ENCODE results near the gene CD274. TPM values are rescaled to one million over a fixed set of nuclear protein-coding genes. Genes with fewer than 3 reads are reported as not detected.

The CD274 gene
- total and polyA plus RNA-seq, 2 donors (not counting 3 experiments of a cell fraction or from before 2014, with no cell fraction given), result 25.4 to 26.8 TPM

DNA sequence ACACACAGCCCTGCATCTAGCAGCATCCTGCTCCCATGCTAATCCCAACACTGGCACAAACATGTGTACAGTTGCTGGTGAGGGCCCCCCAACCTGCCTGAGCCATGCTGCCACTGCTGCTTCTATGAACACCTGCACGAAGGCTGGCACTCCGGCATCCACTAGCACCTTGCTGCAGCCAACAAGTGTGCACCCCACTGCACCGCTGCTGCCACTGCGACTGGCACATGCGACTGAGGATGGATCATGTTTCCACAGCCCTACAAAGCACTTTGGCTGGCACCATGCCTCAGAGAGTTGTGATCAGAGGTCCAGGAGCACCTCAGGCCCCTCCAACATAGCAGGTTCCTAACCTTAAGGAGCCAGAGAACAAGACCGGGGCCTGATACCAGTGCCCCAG is 52.2 kb downstream of the CD274 start:
- H3K79me2 ChIP-seq (ENCODE audit: control insufficient read depth, insufficient read depth, low read length), result no peaks in the 10 kb centered on the region
- no peak overlapping the region for H3K4me3 ChIP-seq (replicated peaks in 1 of 3; ENCODE audit: insufficient read depth in 1 of 3, low read depth in 1 of 3, low read length in 3 of 3)
- dilution Hi-C loops (cut with MboI; ENCODE audit: extremely low pct_ligation_motif_present, low sequenced_read_pairs) (no loop called here), intact Hi-C loops (cut with micrococcal nuclease) (no loop called here)
- POLR2A ChIA-PET, result no interaction called here
- no peak overlapping the region for H3K9ac ChIP-seq (replicated peaks; ENCODE audit: extremely low read depth, insufficient read depth, low read length)
- H3K9me3 ChIP-seq (replicated peaks; ENCODE audit: control insufficient read depth, insufficient read depth, low read length), result no peaks in the 10 kb centered on the region
- CTCF ChIA-PET, result no interaction called here
- H3K9me1 ChIP-seq (replicated peaks; ENCODE audit: control insufficient read depth, extremely low read depth, insufficient read depth, low read length), result no peaks in the 10 kb centered on the region
- H3K4me2 ChIP-seq (ENCODE audit: insufficient read depth, low read length), result no peak overlapping the region
- H3K4me1 ChIP-seq (ENCODE audit: control insufficient read depth, extremely low read depth, insufficient read depth, low read length), result peaks cover 33% of the 10 kb centered on the region
- H3K27me3 ChIP-seq (ENCODE audit: control insufficient read depth in 2 of 2, insufficient read depth in 2 of 2, low read length in 2 of 2), result no peaks in the 10 kb centered on the region
- no peak overlapping the region for H2AFZ ChIP-seq (ENCODE audit: low read depth, low read length)
- H3K36me3 ChIP-seq (ENCODE audit: control insufficient read depth in 2 of 2, extremely low read depth in 1 of 2, insufficient read depth in 2 of 2, low read length in 2 of 2), result no peaks in the 10 kb centered on the region
- DNase-seq (ENCODE audit: low read depth, low spot score) (no peak), FAIRE-seq (no peak)
- TF ChIP-seq JUN (IDR thresholded peaks at IDR 0.05; ENCODE audit: borderline replicate concordance, insufficient read depth, insufficient read length, low read depth), result no peak
- no peak for TF ChIP-seq FOS (IDR thresholded peaks at IDR 0.05; ENCODE audit: borderline replicate concordance, insufficient read depth, low read length)
- TF ChIP-seq GATA2 (IDR thresholded peaks at IDR 0.05; ENCODE audit: insufficient read depth, insufficient read length, low read depth, low read length), result no peak
- no peak for TF ChIP-seq POLR2A (IDR thresholded peaks at IDR 0.05; ENCODE audit: low read depth, low read length)
- TF ChIP-seq, protein P1, sequence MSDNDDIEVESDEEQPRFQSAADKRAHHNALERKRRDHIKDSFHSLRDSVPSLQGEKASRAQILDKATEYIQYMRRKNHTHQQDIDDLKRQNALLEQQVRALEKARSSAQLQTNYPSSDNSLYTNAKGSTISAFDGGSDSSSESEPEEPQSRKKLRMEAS (IDR thresholded peaks at IDR 0.05; ENCODE audit: insufficient read depth, insufficient read length), result no peak
- H4K20me1 ChIP-seq (replicated peaks; ENCODE audit: control insufficient read depth, extremely low read depth, insufficient read depth, low read length), result no peaks in the 10 kb centered on the region
- no TSS peak for BruUV-seq (replicated peaks)
- H3K27ac ChIP-seq (ENCODE audit: insufficient read depth, low read depth, low read length), result no peak overlapping the region

DNA sequence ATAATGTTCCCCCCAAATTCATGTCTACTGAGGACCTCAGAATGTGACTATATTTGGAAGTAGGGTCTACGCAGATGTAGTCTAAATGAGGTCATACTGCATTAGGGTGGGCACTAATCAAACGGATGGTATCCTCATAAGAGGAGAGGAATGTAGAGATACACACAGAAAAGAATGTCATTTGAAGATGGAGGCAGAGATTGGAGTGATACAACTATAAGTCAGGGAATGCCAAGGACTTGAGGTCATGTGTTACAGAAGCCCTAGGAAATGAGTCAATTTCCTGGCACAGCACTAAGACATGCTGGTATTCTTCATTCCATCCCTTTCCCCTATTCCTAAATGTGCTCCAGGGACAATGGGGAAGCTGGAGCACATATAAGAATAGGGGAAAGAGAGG is 59.2 kb downstream of the CD274 start:
- DNase-seq (ENCODE audit: low read depth, low spot score) (peak; percentile 91), FAIRE-seq (peak; percentile 83)
- Histone ChIP-seq H3K9ac (replicated peaks; ENCODE audit: extremely low read depth, insufficient read depth, low read length) (peak overlapping the region; percentile 83), H3K27me3 (ENCODE audit: control insufficient read depth in 2 of 2, insufficient read depth in 2 of 2, low read length in 2 of 2) (no peaks in the 10 kb centered on the region), H2AFZ (ENCODE audit: low read depth, low read length) (no peak overlapping the region), H3K4me1 (ENCODE audit: control insufficient read depth, extremely low read depth, insufficient read depth, low read length) (peaks cover 47% of the 10 kb centered on the region), H3K36me3 (ENCODE audit: control insufficient read depth in 2 of 2, extremely low read depth in 1 of 2, insufficient read depth in 2 of 2, low read length in 2 of 2) (no peaks in the 10 kb centered on the region), H3K9me1 (replicated peaks; ENCODE audit: control insufficient read depth, extremely low read depth, insufficient read depth, low read length) (no peaks in the 10 kb centered on the region), H4K20me1 (replicated peaks; ENCODE audit: control insufficient read depth, extremely low read depth, insufficient read depth, low read length) (no peaks in the 10 kb centered on the region), H3K4me2 (ENCODE audit: insufficient read depth, low read length) (peak overlapping the region; percentile 82), H3K79me2 (ENCODE audit: control insufficient read depth, insufficient read depth, low read length) (peaks cover 26% of the 10 kb centered on the region), H3K27ac (ENCODE audit: insufficient read depth, low read depth, low read length) (peak overlapping the region; percentile 95), H3K9me3 (replicated peaks; ENCODE audit: control insufficient read depth, insufficient read depth, low read length) (no peaks in the 10 kb centered on the region), H3K4me3 (replicated peaks in 1 of 3; ENCODE audit: insufficient read depth in 1 of 3, low read depth in 1 of 3, low read length in 3 of 3) (peak overlapping the region in 1 of 3 experiments; percentile 49)
- CTCF ChIA-PET, result interaction anchor here (2.1 to 3.0 kb wide), 3 partner anchors 9 to 80 kb away, joined by 8 to 18 read pairs (median 15); partner anchors contain the start of gene CD274
- POLR2A ChIA-PET, result interaction anchor here (0.6 to 3.0 kb wide), 6 partner anchors 8 to 73 kb away, joined by 3 to 25 read pairs (median 10); partner anchors contain the start of gene CD274
- no TSS peak for BruUV-seq (replicated peaks)
- TF ChIP-seq, protein P1 (IDR thresholded peaks at IDR 0.05; ENCODE audit: insufficient read depth, insufficient read length), result peak; percentile 13
- TF ChIP-seq JUN (IDR thresholded peaks at IDR 0.05; ENCODE audit: borderline replicate concordance, insufficient read depth, insufficient read length, low read depth), result peak; percentile 100
- TF ChIP-seq, protein P2, sequence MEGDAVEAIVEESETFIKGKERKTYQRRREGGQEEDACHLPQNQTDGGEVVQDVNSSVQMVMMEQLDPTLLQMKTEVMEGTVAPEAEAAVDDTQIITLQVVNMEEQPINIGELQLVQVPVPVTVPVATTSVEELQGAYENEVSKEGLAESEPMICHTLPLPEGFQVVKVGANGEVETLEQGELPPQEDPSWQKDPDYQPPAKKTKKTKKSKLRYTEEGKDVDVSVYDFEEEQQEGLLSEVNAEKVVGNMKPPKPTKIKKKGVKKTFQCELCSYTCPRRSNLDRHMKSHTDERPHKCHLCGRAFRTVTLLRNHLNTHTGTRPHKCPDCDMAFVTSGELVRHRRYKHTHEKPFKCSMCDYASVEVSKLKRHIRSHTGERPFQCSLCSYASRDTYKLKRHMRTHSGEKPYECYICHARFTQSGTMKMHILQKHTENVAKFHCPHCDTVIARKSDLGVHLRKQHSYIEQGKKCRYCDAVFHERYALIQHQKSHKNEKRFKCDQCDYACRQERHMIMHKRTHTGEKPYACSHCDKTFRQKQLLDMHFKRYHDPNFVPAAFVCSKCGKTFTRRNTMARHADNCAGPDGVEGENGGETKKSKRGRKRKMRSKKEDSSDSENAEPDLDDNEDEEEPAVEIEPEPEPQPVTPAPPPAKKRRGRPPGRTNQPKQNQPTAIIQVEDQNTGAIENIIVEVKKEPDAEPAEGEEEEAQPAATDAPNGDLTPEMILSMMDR (IDR thresholded peaks at IDR 0.05; ENCODE audit: extremely low read depth in 1 of 2, insufficient read depth in 1 of 2, low read depth in 1 of 2, low read length in 2 of 2), result no peak
- no peak for TF ChIP-seq POLR2A (IDR thresholded peaks at IDR 0.05; ENCODE audit: low read depth, low read length)
- TF ChIP-seq FOS (IDR thresholded peaks at IDR 0.05; ENCODE audit: borderline replicate concordance, insufficient read depth, low read length), result peak; percentile 98
- peak; percentile 100 for TF ChIP-seq GATA2 (IDR thresholded peaks at IDR 0.05; ENCODE audit: insufficient read depth, insufficient read length, low read depth, low read length)
- TF ChIP-seq POLR2AphosphoS5 (IDR thresholded peaks at IDR 0.05; ENCODE audit: insufficient read depth, low read depth, low read length), result peak; percentile 86
- dilution Hi-C loops (cut with MboI; ENCODE audit: extremely low pct_ligation_motif_present, low sequenced_read_pairs), result no loop called here
- intact Hi-C loops (cut with micrococcal nuclease), result loop anchor here (1.0 to 5.0 kb wide), 7 partner anchors 9 to 240 kb away; partner anchors contain the start of genes CD274 and PLGRKT

Data from endothelial cell of umbilical vein (primary cell).